GM23338 (cell line): ENCODE data around the gene FMO1. TPM values are rescaled to one million over a fixed set of nuclear protein-coding genes. Genes with fewer than 3 reads are reported as not detected.

Experiments
- CREB1 ChIP-seq: fragments of 250-450 bp; sonication (Bioruptor Pico); IDR thresholded peaks from 2 replicates; pipeline ENCODE4 v1.5.0; 2020; ENCODE audit warnings: low read depth, mild to moderate bottlenecking, moderate library complexity
- EZH2 ChIP-seq: fragments of 200-600 bp; sonication (generic); IDR thresholded peaks from one replicate; pipeline ENCODE4 v1.8.0; 2017; ENCODE audit warnings: antibody characterized with exemption, mild to moderate bottlenecking, low read depth; ENCODE audit not compliant: unreplicated experiment
- EZH2phosphoT487 ChIP-seq: fragments of 200-600 bp; sonication (generic); IDR thresholded peaks from one replicate; pipeline ENCODE4 v1.8.1; 2018; ENCODE audit warnings: antibody characterized with exemption; ENCODE audit not compliant: unreplicated experiment
- JUNB ChIP-seq: IDR thresholded peaks from one replicate; pipeline ENCODE4 v1.6.1; 2016; ENCODE audit warnings: antibody characterized with exemption; ENCODE audit not compliant: unreplicated experiment
- NANOG ChIP-seq: IDR thresholded peaks from 2 replicates; pipeline ENCODE4 v1.6.1; 2016; ENCODE audit warnings: antibody characterized with exemption, borderline replicate concordance
- POLR2AphosphoS5 ChIP-seq: IDR thresholded peaks from 2 replicates; pipeline ENCODE4 v1.6.1; 2016; ENCODE audit warnings: antibody characterized with exemption, low read depth
- STAT1 ChIP-seq: IDR thresholded peaks from one replicate; pipeline ENCODE4 v1.6.1; 2016; ENCODE audit warnings: antibody characterized with exemption; ENCODE audit not compliant: unreplicated experiment
- ZNF114 ChIP-seq: fragments of 250-450 bp; sonication (Bioruptor Pico); IDR thresholded peaks from 2 replicates; pipeline ENCODE4 v1.5.0; 2020; ENCODE audit warnings: mild to moderate bottlenecking, moderate library complexity
- ZNF331 ChIP-seq: fragments of 250-450 bp; sonication (Bioruptor Pico); IDR thresholded peaks from 2 replicates; pipeline ENCODE4 v1.5.0; 2020; ENCODE audit warnings: low read depth, mild to moderate bottlenecking, moderate library complexity
- polyA plus RNA-seq: library from polyadenylated mRNA; unstranded; fragments of >200 nt; fragmentation: Nextera tagmentation; extraction: Ambion mirVana; gene quantifications from 2 replicates; pipeline ENCODE4 v1.2.1, GENCODE V29; 2016
- total RNA-seq: library from RNA; depleted of rRNA; stranded (reverse); fragments of >200 nt; shearing (Covaris generic); gene quantifications from 2 replicates; pipeline ENCODE4 v1.2.3, GENCODE V29; 2014
- TF ChIP-seq, protein P1 (sequence below): fragments of 250-450 bp; sonication (Bioruptor Pico); IDR thresholded peaks from 2 replicates; pipeline ENCODE4 v1.5.0; 2020; ENCODE audit warnings: mild to moderate bottlenecking, moderate library complexity
- TF ChIP-seq, protein P2 (sequence below): IDR thresholded peaks from one replicate; pipeline ENCODE4 v1.6.1; 2018; ENCODE audit warnings: antibody characterized with exemption; ENCODE audit not compliant: unreplicated experiment
- TF ChIP-seq, protein P3 (sequence below), 2 experiments: fragments of 200-600 bp in 1 of 2; sonication (generic) in 1 of 2; conservative IDR thresholded peaks; 2 replicates each; pipeline versions ENCODE4 v1.5.1 to v1.6.1; 2016 to 2017; ENCODE audit warnings: antibody characterized with exemption in 2 of 2, low read depth in 2 of 2, mild to moderate bottlenecking in 2 of 2, moderate library complexity in 1 of 2
- TF ChIP-seq, protein P4 (sequence below): IDR thresholded peaks from 2 replicates; pipeline ENCODE4 v1.6.1; 2016; ENCODE audit warnings: antibody characterized with exemption

The FMO1 gene
- total and polyA plus RNA-seq, 2 experiments from 2014 or later, result 0.19 TPM; not detected in 1

DNA sequence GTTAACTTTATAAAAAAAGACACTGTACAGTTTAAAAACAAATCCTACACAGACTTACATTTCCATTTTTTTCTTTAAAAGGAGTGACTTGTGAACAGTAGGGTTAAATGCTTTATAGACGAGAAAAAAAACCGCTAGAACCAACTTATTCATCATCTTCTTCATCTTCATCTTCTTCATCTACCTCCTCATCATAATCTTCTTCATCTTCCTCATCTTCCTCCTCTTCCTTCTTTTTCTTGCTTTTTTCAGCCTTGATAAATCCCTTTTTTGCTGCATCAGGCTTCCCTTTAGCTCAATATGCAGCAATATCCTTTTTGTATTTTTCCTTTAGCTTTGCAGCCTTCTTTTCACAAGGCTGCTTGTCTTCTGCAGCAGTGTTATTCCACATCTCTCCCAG lies 22.5 kb downstream of the FMO1 start (continued):
- TF ChIP-seq, protein P1, sequence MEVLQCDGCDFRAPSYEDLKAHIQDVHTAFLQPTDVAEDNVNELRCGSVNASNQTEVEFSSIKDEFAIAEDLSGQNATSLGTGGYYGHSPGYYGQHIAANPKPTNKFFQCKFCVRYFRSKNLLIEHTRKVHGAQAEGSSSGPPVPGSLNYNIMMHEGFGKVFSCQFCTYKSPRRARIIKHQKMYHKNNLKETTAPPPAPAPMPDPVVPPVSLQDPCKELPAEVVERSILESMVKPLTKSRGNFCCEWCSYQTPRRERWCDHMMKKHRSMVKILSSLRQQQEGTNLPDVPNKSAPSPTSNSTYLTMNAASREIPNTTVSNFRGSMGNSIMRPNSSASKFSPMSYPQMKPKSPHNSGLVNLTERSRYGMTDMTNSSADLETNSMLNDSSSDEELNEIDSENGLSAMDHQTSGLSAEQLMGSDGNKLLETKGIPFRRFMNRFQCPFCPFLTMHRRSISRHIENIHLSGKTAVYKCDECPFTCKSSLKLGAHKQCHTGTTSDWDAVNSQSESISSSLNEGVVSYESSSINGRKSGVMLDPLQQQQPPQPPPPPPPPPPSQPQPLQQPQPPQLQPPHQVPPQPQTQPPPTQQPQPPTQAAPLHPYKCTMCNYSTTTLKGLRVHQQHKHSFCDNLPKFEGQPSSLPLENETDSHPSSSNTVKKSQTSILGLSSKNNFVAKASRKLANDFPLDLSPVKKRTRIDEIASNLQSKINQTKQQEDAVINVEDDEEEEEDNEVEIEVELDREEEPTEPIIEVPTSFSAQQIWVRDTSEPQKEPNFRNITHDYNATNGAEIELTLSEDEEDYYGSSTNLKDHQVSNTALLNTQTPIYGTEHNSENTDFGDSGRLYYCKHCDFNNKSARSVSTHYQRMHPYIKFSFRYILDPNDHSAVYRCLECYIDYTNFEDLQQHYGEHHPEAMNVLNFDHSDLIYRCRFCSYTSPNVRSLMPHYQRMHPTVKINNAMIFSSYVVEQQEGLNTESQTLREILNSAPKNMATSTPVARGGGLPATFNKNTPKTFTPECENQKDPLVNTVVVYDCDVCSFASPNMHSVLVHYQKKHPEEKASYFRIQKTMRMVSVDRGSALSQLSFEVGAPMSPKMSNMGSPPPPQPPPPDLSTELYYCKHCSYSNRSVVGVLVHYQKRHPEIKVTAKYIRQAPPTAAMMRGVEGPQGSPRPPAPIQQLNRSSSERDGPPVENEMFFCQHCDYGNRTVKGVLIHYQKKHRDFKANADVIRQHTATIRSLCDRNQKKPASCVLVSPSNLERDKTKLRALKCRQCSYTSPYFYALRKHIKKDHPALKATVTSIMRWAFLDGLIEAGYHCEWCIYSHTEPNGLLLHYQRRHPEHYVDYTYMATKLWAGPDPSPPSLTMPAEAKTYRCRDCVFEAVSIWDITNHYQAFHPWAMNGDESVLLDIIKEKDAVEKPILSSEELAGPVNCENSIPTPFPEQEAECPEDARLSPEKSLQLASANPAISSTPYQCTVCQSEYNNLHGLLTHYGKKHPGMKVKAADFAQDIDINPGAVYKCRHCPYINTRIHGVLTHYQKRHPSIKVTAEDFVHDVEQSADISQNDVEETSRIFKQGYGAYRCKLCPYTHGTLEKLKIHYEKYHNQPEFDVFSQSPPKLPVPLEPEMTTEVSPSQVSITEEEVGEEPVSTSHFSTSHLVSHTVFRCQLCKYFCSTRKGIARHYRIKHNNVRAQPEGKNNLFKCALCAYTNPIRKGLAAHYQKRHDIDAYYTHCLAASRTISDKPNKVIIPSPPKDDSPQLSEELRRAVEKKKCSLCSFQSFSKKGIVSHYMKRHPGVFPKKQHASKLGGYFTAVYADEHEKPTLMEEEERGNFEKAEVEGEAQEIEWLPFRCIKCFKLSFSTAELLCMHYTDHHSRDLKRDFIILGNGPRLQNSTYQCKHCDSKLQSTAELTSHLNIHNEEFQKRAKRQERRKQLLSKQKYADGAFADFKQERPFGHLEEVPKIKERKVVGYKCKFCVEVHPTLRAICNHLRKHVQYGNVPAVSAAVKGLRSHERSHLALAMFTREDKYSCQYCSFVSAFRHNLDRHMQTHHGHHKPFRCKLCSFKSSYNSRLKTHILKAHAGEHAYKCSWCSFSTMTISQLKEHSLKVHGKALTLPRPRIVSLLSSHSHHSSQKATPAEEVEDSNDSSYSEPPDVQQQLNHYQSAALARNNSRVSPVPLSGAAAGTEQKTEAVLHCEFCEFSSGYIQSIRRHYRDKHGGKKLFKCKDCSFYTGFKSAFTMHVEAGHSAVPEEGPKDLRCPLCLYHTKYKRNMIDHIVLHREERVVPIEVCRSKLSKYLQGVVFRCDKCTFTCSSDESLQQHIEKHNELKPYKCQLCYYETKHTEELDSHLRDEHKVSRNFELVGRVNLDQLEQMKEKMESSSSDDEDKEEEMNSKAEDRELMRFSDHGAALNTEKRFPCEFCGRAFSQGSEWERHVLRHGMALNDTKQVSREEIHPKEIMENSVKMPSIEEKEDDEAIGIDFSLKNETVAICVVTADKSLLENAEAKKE, result no peak
- TF ChIP-seq, protein P2, sequence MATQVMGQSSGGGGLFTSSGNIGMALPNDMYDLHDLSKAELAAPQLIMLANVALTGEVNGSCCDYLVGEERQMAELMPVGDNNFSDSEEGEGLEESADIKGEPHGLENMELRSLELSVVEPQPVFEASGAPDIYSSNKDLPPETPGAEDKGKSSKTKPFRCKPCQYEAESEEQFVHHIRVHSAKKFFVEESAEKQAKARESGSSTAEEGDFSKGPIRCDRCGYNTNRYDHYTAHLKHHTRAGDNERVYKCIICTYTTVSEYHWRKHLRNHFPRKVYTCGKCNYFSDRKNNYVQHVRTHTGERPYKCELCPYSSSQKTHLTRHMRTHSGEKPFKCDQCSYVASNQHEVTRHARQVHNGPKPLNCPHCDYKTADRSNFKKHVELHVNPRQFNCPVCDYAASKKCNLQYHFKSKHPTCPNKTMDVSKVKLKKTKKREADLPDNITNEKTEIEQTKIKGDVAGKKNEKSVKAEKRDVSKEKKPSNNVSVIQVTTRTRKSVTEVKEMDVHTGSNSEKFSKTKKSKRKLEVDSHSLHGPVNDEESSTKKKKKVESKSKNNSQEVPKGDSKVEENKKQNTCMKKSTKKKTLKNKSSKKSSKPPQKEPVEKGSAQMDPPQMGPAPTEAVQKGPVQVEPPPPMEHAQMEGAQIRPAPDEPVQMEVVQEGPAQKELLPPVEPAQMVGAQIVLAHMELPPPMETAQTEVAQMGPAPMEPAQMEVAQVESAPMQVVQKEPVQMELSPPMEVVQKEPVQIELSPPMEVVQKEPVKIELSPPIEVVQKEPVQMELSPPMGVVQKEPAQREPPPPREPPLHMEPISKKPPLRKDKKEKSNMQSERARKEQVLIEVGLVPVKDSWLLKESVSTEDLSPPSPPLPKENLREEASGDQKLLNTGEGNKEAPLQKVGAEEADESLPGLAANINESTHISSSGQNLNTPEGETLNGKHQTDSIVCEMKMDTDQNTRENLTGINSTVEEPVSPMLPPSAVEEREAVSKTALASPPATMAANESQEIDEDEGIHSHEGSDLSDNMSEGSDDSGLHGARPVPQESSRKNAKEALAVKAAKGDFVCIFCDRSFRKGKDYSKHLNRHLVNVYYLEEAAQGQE, result no peak
- TF ChIP-seq EZH2phosphoT487 (no peak), ZNF114 (CRISPR knock-in tag) (no peak), EZH2 (no peak), ZNF331 (CRISPR knock-in tag) (no peak), NANOG (no peak), STAT1 (no peak), JUNB (no peak), CREB1 (no peak), POLR2AphosphoS5 (no peak)
- TF ChIP-seq, protein P3, sequence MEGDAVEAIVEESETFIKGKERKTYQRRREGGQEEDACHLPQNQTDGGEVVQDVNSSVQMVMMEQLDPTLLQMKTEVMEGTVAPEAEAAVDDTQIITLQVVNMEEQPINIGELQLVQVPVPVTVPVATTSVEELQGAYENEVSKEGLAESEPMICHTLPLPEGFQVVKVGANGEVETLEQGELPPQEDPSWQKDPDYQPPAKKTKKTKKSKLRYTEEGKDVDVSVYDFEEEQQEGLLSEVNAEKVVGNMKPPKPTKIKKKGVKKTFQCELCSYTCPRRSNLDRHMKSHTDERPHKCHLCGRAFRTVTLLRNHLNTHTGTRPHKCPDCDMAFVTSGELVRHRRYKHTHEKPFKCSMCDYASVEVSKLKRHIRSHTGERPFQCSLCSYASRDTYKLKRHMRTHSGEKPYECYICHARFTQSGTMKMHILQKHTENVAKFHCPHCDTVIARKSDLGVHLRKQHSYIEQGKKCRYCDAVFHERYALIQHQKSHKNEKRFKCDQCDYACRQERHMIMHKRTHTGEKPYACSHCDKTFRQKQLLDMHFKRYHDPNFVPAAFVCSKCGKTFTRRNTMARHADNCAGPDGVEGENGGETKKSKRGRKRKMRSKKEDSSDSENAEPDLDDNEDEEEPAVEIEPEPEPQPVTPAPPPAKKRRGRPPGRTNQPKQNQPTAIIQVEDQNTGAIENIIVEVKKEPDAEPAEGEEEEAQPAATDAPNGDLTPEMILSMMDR (conservative IDR thresholded peaks at IDR 0.05; ENCODE audit: low read depth in 2 of 2), result no peak
- TF ChIP-seq, protein P4, sequence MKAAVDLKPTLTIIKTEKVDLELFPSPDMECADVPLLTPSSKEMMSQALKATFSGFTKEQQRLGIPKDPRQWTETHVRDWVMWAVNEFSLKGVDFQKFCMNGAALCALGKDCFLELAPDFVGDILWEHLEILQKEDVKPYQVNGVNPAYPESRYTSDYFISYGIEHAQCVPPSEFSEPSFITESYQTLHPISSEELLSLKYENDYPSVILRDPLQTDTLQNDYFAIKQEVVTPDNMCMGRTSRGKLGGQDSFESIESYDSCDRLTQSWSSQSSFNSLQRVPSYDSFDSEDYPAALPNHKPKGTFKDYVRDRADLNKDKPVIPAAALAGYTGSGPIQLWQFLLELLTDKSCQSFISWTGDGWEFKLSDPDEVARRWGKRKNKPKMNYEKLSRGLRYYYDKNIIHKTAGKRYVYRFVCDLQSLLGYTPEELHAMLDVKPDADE, result no peak
